ENCODE data around the gene CYS1. TPM values are rescaled to one million over a fixed set of nuclear protein-coding genes. Genes with fewer than 3 reads are reported as not detected.

CYS1 gene
- total RNA-seq, 1 experiment from 2014 or later = 3.7 TPM

GRCh38 chr2:10022445-10022844 lies 57.8 kb downstream of the CYS1 start:
- ChIA-PET RAD21 (ENCODE audit: low non-redundant PET in 1 of 2, low total read pairs in 2 of 2, uncharacterized antibody in 2 of 2, unreplicated experiment in 2 of 2) (no interaction called here), CTCF (interaction anchor here (1.3 kb wide), 1 partner anchor 38 kb away, joined by 3 read pairs; no protein-coding TSS in a partner anchor)
- TF ChIP-seq ZFX (IDR thresholded peaks at IDR 0.05) (no peak), CEBPB (IDR thresholded peaks at IDR 0.05; ENCODE audit: low read depth) (no peak), EZH2phosphoT487 (IDR thresholded peaks at IDR 0.05; ENCODE audit: borderline replicate concordance) (no peak), EGR1 (IDR thresholded peaks at IDR 0.05; ENCODE audit: low read depth) (no peak)

GRCh38 chr2:10022041-10022421 lies 58.2 kb downstream of the CYS1 start:
- Histone ChIP-seq H3K27me3 (ENCODE audit: insufficient read depth, low read length) (no peaks in the 10 kb centered on the region), H3K9me2 (ENCODE audit: insufficient read depth) (no peaks in the 10 kb centered on the region), H2AFZ (ENCODE audit: low read depth, low read length, poor library complexity, severe bottlenecking) (no peak overlapping the region), H3K79me2 (ENCODE audit: insufficient read depth, low read length) (no peaks in the 10 kb centered on the region), H3K27ac (ENCODE audit: low read depth, low read length) (no peak overlapping the region), H3K36me3 (ENCODE audit: control insufficient read depth in 1 of 2, insufficient read depth in 2 of 2, low read length in 2 of 2) (no peaks in the 10 kb centered on the region), H3K9ac (ENCODE audit: low read length) (no peak overlapping the region), H3K4me1 (ENCODE audit: control insufficient read depth in 1 of 2, insufficient read depth in 2 of 2, low read length in 2 of 2) (no peaks in the 10 kb centered on the region), H3K9me3 (ENCODE audit: control insufficient read depth in 1 of 2, insufficient read depth in 1 of 2, low read depth in 1 of 2, low read length in 2 of 2) (no peaks in the 10 kb centered on the region), H3K4me2 (ENCODE audit: low read length) (no peak overlapping the region), H4K20me1 (ENCODE audit: insufficient read depth) (no peaks in the 10 kb centered on the region), H3K4me3 (replicated peaks in 1 of 2; ENCODE audit: low read depth in 1 of 2, low read length in 2 of 2) (no peak overlapping the region)
- POLR2A ChIA-PET = no interaction called here
- DNase-seq (ENCODE audit: low read depth, low spot score) (no peak), ATAC-seq (0 out of 2 replicates have a peak, but pooled peaks have one; percentile 6)
- intact Hi-C loops (cut with micrococcal nuclease) = no loop called here
- RAD21 ChIA-PET (ENCODE audit: low non-redundant PET in 1 of 2, low total read pairs in 2 of 2, uncharacterized antibody in 2 of 2, unreplicated experiment in 2 of 2) = no interaction called here
- TF ChIP-seq SP1 (IDR thresholded peaks at IDR 0.05; ENCODE audit: low read depth) (no peak), SRF (IDR thresholded peaks at IDR 0.05; ENCODE audit: low read depth) (no peak), POLR2A (IDR thresholded peaks at IDR 0.05; ENCODE audit: borderline replicate concordance, extremely low read depth, insufficient read depth, insufficient read length) (no peak), EZH2phosphoT487 (IDR thresholded peaks at IDR 0.05; ENCODE audit: borderline replicate concordance) (no peak), TCF7L2 (IDR thresholded peaks at IDR 0.05; ENCODE audit: borderline replicate concordance, extremely low read depth, insufficient read depth, insufficient read length) (no peak), FOSL1 (IDR thresholded peaks at IDR 0.05; ENCODE audit: low read depth) (no peak), ELF1 (IDR thresholded peaks at IDR 0.05; ENCODE audit: borderline replicate concordance, low read depth) (no peak)
- TF ChIP-seq, protein P1, sequence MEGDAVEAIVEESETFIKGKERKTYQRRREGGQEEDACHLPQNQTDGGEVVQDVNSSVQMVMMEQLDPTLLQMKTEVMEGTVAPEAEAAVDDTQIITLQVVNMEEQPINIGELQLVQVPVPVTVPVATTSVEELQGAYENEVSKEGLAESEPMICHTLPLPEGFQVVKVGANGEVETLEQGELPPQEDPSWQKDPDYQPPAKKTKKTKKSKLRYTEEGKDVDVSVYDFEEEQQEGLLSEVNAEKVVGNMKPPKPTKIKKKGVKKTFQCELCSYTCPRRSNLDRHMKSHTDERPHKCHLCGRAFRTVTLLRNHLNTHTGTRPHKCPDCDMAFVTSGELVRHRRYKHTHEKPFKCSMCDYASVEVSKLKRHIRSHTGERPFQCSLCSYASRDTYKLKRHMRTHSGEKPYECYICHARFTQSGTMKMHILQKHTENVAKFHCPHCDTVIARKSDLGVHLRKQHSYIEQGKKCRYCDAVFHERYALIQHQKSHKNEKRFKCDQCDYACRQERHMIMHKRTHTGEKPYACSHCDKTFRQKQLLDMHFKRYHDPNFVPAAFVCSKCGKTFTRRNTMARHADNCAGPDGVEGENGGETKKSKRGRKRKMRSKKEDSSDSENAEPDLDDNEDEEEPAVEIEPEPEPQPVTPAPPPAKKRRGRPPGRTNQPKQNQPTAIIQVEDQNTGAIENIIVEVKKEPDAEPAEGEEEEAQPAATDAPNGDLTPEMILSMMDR (IDR thresholded peaks at IDR 0.05 in 2 of 3, conservative IDR thresholded peaks at IDR 0.05 in 1 of 3; ENCODE audit: borderline replicate concordance in 1 of 3, insufficient read depth in 1 of 3, low read depth in 2 of 3, low read length in 2 of 3) = no peak
- BruUV-seq (replicated peaks) = no TSS peak
- CTCF ChIA-PET = interaction anchor here (1.3 kb wide), 1 partner anchor 38 kb away, joined by 3 read pairs; no protein-coding TSS in a partner anchor

More at GRCh38 chr2:10022445-10022844, 57.8 kb downstream of the CYS1 start:
- no peak overlapping the region for H2AFZ ChIP-seq (ENCODE audit: low read depth, low read length, poor library complexity, severe bottlenecking)
- no peaks in the 10 kb centered on the region for H3K36me3 ChIP-seq (ENCODE audit: control insufficient read depth in 1 of 2, insufficient read depth in 2 of 2, low read length in 2 of 2)
- ATAC-seq (no peak), DNase-seq (ENCODE audit: low read depth, low spot score) (no peak)
- intact Hi-C loops (cut with micrococcal nuclease) = no loop called here
- no TSS peak for BruUV-seq (replicated peaks)
- no peak overlapping the region for H3K4me2 ChIP-seq (ENCODE audit: low read length)
- no peaks in the 10 kb centered on the region for H4K20me1 ChIP-seq (ENCODE audit: insufficient read depth)
- POLR2A ChIA-PET = no interaction called here
- H3K4me3 ChIP-seq (replicated peaks in 1 of 2; ENCODE audit: low read depth in 1 of 2, low read length in 2 of 2) = no peak overlapping the region
- no peak overlapping the region for H3K9ac ChIP-seq (ENCODE audit: low read length)
- no peak overlapping the region for H3K27ac ChIP-seq (ENCODE audit: low read depth, low read length)
- H3K4me1 ChIP-seq (ENCODE audit: control insufficient read depth in 1 of 2, insufficient read depth in 2 of 2, low read length in 2 of 2) = no peaks in the 10 kb centered on the region
- H3K9me3 ChIP-seq (ENCODE audit: control insufficient read depth in 1 of 2, insufficient read depth in 1 of 2, low read depth in 1 of 2, low read length in 2 of 2) = no peaks in the 10 kb centered on the region
- no peaks in the 10 kb centered on the region for H3K79me2 ChIP-seq (ENCODE audit: insufficient read depth, low read length)
- H3K9me2 ChIP-seq (ENCODE audit: insufficient read depth) = no peaks in the 10 kb centered on the region
- H3K27me3 ChIP-seq (ENCODE audit: insufficient read depth, low read length) = no peaks in the 10 kb centered on the region
